Suprapubic skin (tissue), 3 donors: Measurements from ENCODE around the gene FBXO30.

Experiments used
- CTCF ChIP-seq, 2 donors: fragments of 200-600 bp in 1 of 2; fragments of 450-650 bp in 1 of 2; sonication (generic) in 1 of 2; IDR thresholded peaks; one replicate each; pipeline ENCODE4 v1.5.1; 2016 to 2019; ENCODE audit warnings: antibody characterized with exemption in 2 of 2, mild to moderate bottlenecking in 1 of 2, moderate library complexity in 1 of 2
- EP300 ChIP-seq: sonication (generic); formaldehyde crosslinking; IDR thresholded peaks from one replicate; pipeline ENCODE4 v1.6.1; 2017; ENCODE audit warnings: antibody characterized with exemption

GRCh38 chr6:145811741-145812140, 2.9 kb downstream of the FBXO30 start:
- no peak for TF ChIP-seq CTCF (IDR thresholded peaks at IDR 0.05)
- TF ChIP-seq EP300, result no peak
